ENCODE data around the gene NKX1-2. TPM values are rescaled to one million over a fixed set of nuclear protein-coding genes. Genes with fewer than 3 reads are reported as not detected.

Gene NKX1-2
- polyA plus RNA-seq, 1 of the 3 experiments (the other 2 are of a cell fraction), result not detected

DNA sequence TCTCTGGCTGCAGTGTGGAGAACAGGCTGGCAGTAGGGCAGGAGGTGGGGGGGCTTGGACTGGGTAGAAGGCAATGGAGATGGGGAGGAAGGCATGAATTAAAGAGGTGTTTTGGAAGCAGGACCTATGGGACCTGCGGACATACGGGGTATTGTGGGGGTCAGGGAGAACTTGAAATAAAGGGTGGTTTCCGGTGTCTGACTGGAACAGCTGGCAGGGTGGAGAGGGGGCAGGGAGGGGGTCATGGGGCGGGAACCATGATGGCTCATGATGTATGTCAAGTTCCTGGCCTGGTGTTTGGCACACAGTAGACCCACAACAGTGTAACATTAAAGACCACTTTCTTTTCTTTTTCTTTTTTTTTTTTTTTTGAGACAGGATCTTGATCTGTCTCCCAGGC is 17.3 kb upstream of the NKX1-2 start:
- H3K9me2 ChIP-seq, result no peaks in the 10 kb centered on the region
- TF ChIP-seq EP300 (IDR thresholded peaks at IDR 0.05; ENCODE audit: borderline replicate concordance in 1 of 2, low read depth in 1 of 2, low read length in 1 of 2), result no peak
- no peak for TF ChIP-seq SMC3 (IDR thresholded peaks at IDR 0.05; ENCODE audit: low read depth, low read length)
- no peak for TF ChIP-seq NRF1 (IDR thresholded peaks at IDR 0.05; ENCODE audit: low read depth, low read length)
- TF ChIP-seq, protein P1, sequence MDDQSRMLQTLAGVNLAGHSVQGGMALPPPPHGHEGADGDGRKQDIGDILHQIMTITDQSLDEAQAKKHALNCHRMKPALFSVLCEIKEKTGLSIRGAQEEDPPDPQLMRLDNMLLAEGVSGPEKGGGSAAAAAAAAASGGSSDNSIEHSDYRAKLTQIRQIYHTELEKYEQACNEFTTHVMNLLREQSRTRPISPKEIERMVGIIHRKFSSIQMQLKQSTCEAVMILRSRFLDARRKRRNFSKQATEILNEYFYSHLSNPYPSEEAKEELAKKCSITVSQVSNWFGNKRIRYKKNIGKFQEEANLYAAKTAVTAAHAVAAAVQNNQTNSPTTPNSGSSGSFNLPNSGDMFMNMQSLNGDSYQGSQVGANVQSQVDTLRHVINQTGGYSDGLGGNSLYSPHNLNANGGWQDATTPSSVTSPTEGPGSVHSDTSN (IDR thresholded peaks at IDR 0.05), result no peak
- TF ChIP-seq SIN3A (IDR thresholded peaks at IDR 0.05; ENCODE audit: borderline replicate concordance, low read depth, low read length), result no peak
- TF ChIP-seq REST (IDR thresholded peaks at IDR 0.05; ENCODE audit: low read depth, low read length), result no peak
- no peak overlapping the region for H2AFZ ChIP-seq (ENCODE audit: low read depth)
- WGBS (ENCODE audit: low lambda C conversion rate), result 97% methylated on average over 4 of the region's 4 CpGs
- H3K4me2 ChIP-seq, result no peak overlapping the region
- CTCF ChIA-PET, result interaction anchor here (0.9 kb wide), 1 partner anchor 47 kb away, joined by 3 read pairs; no protein-coding TSS in a partner anchor
- POLR2A ChIA-PET, result no interaction called here
- peaks cover 10% of the 10 kb centered on the region; the same call in 1 of the 2 replicates for H4K20me1 ChIP-seq (ENCODE audit: insufficient read depth)
- no peak for DNase-seq
- H3K79me2 ChIP-seq (ENCODE audit: insufficient read depth), result peaks cover 8% of the 10 kb centered on the region; the same call in 1 of the 2 replicates
- no peak overlapping the region for H3K4me3 ChIP-seq (ENCODE audit: low read depth in 2 of 2, low read length in 1 of 2)
- H3K4me1 ChIP-seq (ENCODE audit: control insufficient read depth in 1 of 2, insufficient read depth in 2 of 2, low read depth in 1 of 2, low read length in 1 of 2), result no peaks in the 10 kb centered on the region; a peak in 1 of 4 replicates
- H3K27me3 ChIP-seq (ENCODE audit: insufficient read depth), result no peaks in the 10 kb centered on the region
- H3K9ac ChIP-seq, result no peak overlapping the region
- no peak overlapping the region for H3K27ac ChIP-seq (ENCODE audit: low read depth in 2 of 2, low read length in 1 of 2)
- no peaks in the 10 kb centered on the region for H3K36me3 ChIP-seq (replicated peaks in 1 of 2; ENCODE audit: control insufficient read depth in 1 of 2, insufficient read depth in 2 of 2, low read length in 1 of 2)
- H3K9me3 ChIP-seq, result no peaks in the 10 kb centered on the region
- peaks cover 5% of the 10 kb centered on the region for H3F3A ChIP-seq (replicated peaks; ENCODE audit: insufficient read depth)

DNA sequence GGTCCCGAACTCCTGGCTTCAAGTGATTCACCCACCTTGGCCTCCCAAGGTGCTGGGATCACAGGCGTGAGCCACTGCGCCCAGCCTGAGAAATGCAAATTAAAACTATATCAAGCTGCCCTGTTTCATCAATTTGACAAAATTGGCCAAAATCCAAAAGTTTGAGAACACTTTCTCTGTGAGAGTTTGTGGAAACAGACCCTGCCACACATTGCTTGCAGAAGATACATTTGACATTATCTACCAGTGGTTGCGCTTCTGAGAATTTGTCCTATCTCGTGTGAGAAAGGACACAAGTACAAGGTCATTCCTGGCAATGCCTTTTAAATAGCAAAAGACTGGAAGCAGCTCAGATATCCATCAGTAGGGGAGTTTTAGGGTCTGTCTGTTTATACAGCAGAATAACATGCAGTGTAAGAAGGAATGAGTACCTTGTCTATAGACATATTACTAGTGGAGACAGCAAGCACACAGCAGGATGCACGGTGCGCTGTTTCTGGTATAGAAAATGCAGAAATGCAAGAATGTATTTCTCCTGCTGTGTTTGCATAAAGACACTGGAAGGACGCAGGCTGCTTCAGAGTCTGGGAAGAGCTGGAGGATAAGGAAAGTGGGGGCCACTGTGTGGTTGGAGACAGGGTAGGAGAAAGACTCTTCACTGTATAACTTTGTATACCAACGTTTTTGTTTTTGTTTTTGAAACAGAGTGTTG is 16.1 kb upstream of the NKX1-2 start:
- Histone ChIP-seq H3K9me2 (no peaks in the 10 kb centered on the region), H4K20me1 (ENCODE audit: insufficient read depth) (peaks cover 3% of the 10 kb centered on the region; the same call in 1 of the 2 replicates), H3K27ac (ENCODE audit: low read depth in 2 of 2, low read length in 1 of 2) (no peak overlapping the region), H3K9ac (no peak overlapping the region), H3K27me3 (ENCODE audit: insufficient read depth) (no peaks in the 10 kb centered on the region), H3K4me2 (no peak overlapping the region), H3K79me2 (ENCODE audit: insufficient read depth) (peaks cover 8% of the 10 kb centered on the region; the same call in 1 of the 2 replicates), H3K4me1 (ENCODE audit: control insufficient read depth in 1 of 2, insufficient read depth in 2 of 2, low read depth in 1 of 2, low read length in 1 of 2) (no peaks in the 10 kb centered on the region; a peak in 1 of 4 replicates), H3K9me3 (no peaks in the 10 kb centered on the region), H2AFZ (ENCODE audit: low read depth) (no peak overlapping the region), H3F3A (replicated peaks; ENCODE audit: insufficient read depth) (no peaks in the 10 kb centered on the region), H3K4me3 (ENCODE audit: low read depth in 2 of 2, low read length in 1 of 2) (no peak overlapping the region), H3K36me3 (replicated peaks in 1 of 2; ENCODE audit: control insufficient read depth in 1 of 2, insufficient read depth in 2 of 2, low read length in 1 of 2) (no peaks in the 10 kb centered on the region)
- POLR2A ChIA-PET, result no interaction called here
- CTCF ChIA-PET, result interaction anchor here (1.0 to 1.2 kb wide), 2 partner anchors 50 to 290 kb away, joined by 3 read pairs; no protein-coding TSS in a partner anchor
- WGBS (ENCODE audit: low lambda C conversion rate), result 81% methylated on average over 9 of the region's 9 CpGs
- no peak for DNase-seq
- TF ChIP-seq, protein P2, sequence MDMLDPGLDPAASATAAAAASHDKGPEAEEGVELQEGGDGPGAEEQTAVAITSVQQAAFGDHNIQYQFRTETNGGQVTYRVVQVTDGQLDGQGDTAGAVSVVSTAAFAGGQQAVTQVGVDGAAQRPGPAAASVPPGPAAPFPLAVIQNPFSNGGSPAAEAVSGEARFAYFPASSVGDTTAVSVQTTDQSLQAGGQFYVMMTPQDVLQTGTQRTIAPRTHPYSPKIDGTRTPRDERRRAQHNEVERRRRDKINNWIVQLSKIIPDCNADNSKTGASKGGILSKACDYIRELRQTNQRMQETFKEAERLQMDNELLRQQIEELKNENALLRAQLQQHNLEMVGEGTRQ (IDR thresholded peaks at IDR 0.05; ENCODE audit: borderline replicate concordance, low read depth, low read length), result no peak
- TF ChIP-seq RXRA (IDR thresholded peaks at IDR 0.05; ENCODE audit: borderline replicate concordance, low read depth) (no peak), TCF12 (IDR thresholded peaks at IDR 0.05) (no peak), NRF1 (IDR thresholded peaks at IDR 0.05; ENCODE audit: low read depth, low read length) (no peak), CHD2 (IDR thresholded peaks at IDR 0.05; ENCODE audit: low read length, partially characterized antibody) (no peak), POLR2AphosphoS5 (IDR thresholded peaks at IDR 0.05; ENCODE audit: low read depth, low read length) (no peak), FOXJ3 (CRISPR knock-in tag; IDR thresholded peaks at IDR 0.05) (no peak), RFX5 (IDR thresholded peaks at IDR 0.05; ENCODE audit: low read length) (no peak), SIN3A (IDR thresholded peaks at IDR 0.05; ENCODE audit: borderline replicate concordance, low read depth, low read length) (no peak), SMC3 (IDR thresholded peaks at IDR 0.05; ENCODE audit: low read depth, low read length) (no peak), REST (IDR thresholded peaks at IDR 0.05; ENCODE audit: low read depth, low read length) (no peak), MEF2A (IDR thresholded peaks at IDR 0.05; ENCODE audit: borderline replicate concordance, low read depth) (no peak)

All from SK-N-SH (cell line).